Natural killer cell (primary cell): ENCODE data around the gene CD40. TPM values are rescaled to one million over a fixed set of nuclear protein-coding genes. Genes with fewer than 3 reads are reported as not detected.

Experiments used
- ATAC-seq, 3 donors: fragments of 150-1000 bp in 2 of 3; fragments of 200-7000 bp in 1 of 3; cut with Tn5 transposase; 1 replicate in 1 of 3; 2 replicates in 2 of 3; pipeline ENCODE4 v1.10.0; 2021; ENCODE audit warnings: mild to moderate bottlenecking in 2 of 3, moderate library complexity in 2 of 3
- DNase-seq, 2 donors: peaks; one replicate each; pipeline versions ENCODE4 v3.0.0 to v3.0.0-alpha.2; 2013 to 2021; ENCODE audit warnings: mixed read lengths in 1 of 2
- H3K27ac ChIP-seq: one replicate; pipeline ENCODE4 v1.5.1; 2013; ENCODE audit warnings: mild to moderate bottlenecking, low read length
- H3K27me3 ChIP-seq: one replicate; pipeline ENCODE4 v1.6.1; 2013; ENCODE audit warnings: low read length; ENCODE audit not compliant: control insufficient read depth, insufficient read depth
- H3K36me3 ChIP-seq: one replicate; pipeline ENCODE4 v1.6.1; 2013; ENCODE audit warnings: low read length; ENCODE audit not compliant: control insufficient read depth, insufficient read depth
- H3K4me1 ChIP-seq: one replicate; pipeline ENCODE4 v1.6.1; 2013; ENCODE audit warnings: low read length; ENCODE audit not compliant: control insufficient read depth, insufficient read depth
- H3K4me3 ChIP-seq: one replicate; pipeline ENCODE4 v1.5.1; 2013; ENCODE audit warnings: low read length
- H3K9me3 ChIP-seq: one replicate; pipeline ENCODE4 v1.6.1; 2013; ENCODE audit warnings: low read length; ENCODE audit not compliant: control insufficient read depth, insufficient read depth
- H3K27ac Mint-ChIP-seq, 2 donors: one replicate each; pipeline ENCODE4 v1.8.0; 2022; ENCODE audit warnings: mild to moderate bottlenecking in 2 of 2, mixed read lengths in 2 of 2, moderate library complexity in 1 of 2
- H3K27me3 Mint-ChIP-seq, 2 donors: one replicate each; pipeline ENCODE4 v1.8.0; 2022; ENCODE audit warnings: low read depth in 2 of 2, mixed read lengths in 2 of 2
- H3K36me3 Mint-ChIP-seq: one replicate; pipeline ENCODE4 v1.8.0; 2022; ENCODE audit warnings: mixed read lengths
- H3K4me1 Mint-ChIP-seq, 2 donors: one replicate each; pipeline ENCODE4 v1.8.0; 2022; ENCODE audit warnings: mixed read lengths in 2 of 2
- H3K4me3 Mint-ChIP-seq: one replicate; pipeline ENCODE4 v1.8.0; 2022; ENCODE audit warnings: mild to moderate bottlenecking, moderate library complexity, mixed read lengths
- H3K9me3 Mint-ChIP-seq, 2 donors: one replicate each; pipeline ENCODE4 v1.8.0; 2022; ENCODE audit warnings: mixed read lengths in 2 of 2
- CTCF ChIP-seq: fragments of 200-600 bp; IDR thresholded peaks from one replicate; pipeline ENCODE4 v1.8.0; 2022; ENCODE audit warnings: antibody characterized with exemption
- WGBS: methylation state at CpG from one replicate; pipeline ENCODE4 v1.1.7; 2013; ENCODE audit warnings: missing lambda C conversion rate; ENCODE audit not compliant: insufficient coverage; 5-methylcytosine and 5-hydroxymethylcytosine counted together
- intact Hi-C: fragments of 100-400 bp; cut with micrococcal nuclease; formaldehyde crosslinking; loops from one replicate; pipeline ENCODE4 v1.14.2; 2022
- total RNA-seq, 4 donors: library from RNA; stranded (reverse); fragments of 120-200 nt in 1 of 4; gene quantifications; one replicate each; pipeline versions ENCODE4 v1.2.3 to v1.2.4, GENCODE V29; 2013 to 2022

CD40 gene
- total RNA-seq, 3 donors from 2014 or later (not counting 1 experiment from before 2014, with no cell fraction given) = 7.1 to 9.1 (median 7.2) TPM

- TF ChIP-seq CTCF = no peak
- H3K36me3 Mint-ChIP-seq = no peaks in the 10 kb centered on the region
- no peaks in the 10 kb centered on the region for H3K4me1 ChIP-seq
- WGBS = 82% methylated on average over 13 of the region's 13 CpGs
- H3K4me1 Mint-ChIP-seq = no peaks in the 10 kb centered on the region
- no peak overlapping the region for H3K27ac ChIP-seq
- DNase-seq (no peak), ATAC-seq (no peak)
- no peaks in the 10 kb centered on the region for H3K36me3 ChIP-seq
- peaks cover 7% of the 10 kb centered on the region for H3K27me3 ChIP-seq
- no peak overlapping the region for H3K4me3 Mint-ChIP-seq
- intact Hi-C loops = no loop called here
- peaks cover 31 to 38% of the 10 kb centered on the region in 2 donors for H3K27me3 Mint-ChIP-seq
- no peak overlapping the region for H3K4me3 ChIP-seq
- no peaks in the 10 kb centered on the region for H3K9me3 Mint-ChIP-seq
- no peaks in the 10 kb centered on the region for H3K9me3 ChIP-seq
- H3K27ac Mint-ChIP-seq = no peak overlapping the region
These were observed 51.4 kb downstream of the CD40 start for GRCh38 chr20:46169245-46170171.

GRCh38 chr20:46171476-46171875 is 53.4 kb downstream of the CD40 start:
- peaks cover 14% of the 10 kb centered on the region for H3K27me3 ChIP-seq
- H3K27me3 Mint-ChIP-seq = peaks cover 37 to 46% of the 10 kb centered on the region in 2 donors
- DNase-seq = no peak

GRCh38 chr20:46171909-46172308 is 53.8 kb downstream of the CD40 start:
- no peak for TF ChIP-seq CTCF
- Histone ChIP-seq H3K27me3 (peaks cover 14% of the 10 kb centered on the region), H3K9me3 (no peaks in the 10 kb centered on the region), H3K4me3 (no peak overlapping the region), H3K4me1 (peaks cover 4% of the 10 kb centered on the region), H3K36me3 (no peaks in the 10 kb centered on the region), H3K27ac (no peak overlapping the region)
- Mint-ChIP-seq H3K27ac (no peak overlapping the region), H3K4me1 (peaks cover 0 to 7% of the 10 kb centered on the region in 2 donors), H3K36me3 (no peaks in the 10 kb centered on the region), H3K4me3 (no peak overlapping the region), H3K9me3 (no peaks in the 10 kb centered on the region), H3K27me3 (peaks cover 35 to 48% of the 10 kb centered on the region in 2 donors)
- DNase-seq (no peak), ATAC-seq (no peak)
- 67% methylated on average over 5 of the region's 5 CpGs for WGBS
- intact Hi-C loops = no loop called here

More at GRCh38 chr20:46171476-46171875, 53.4 kb downstream of the CD40 start:
- no peak for ATAC-seq
- H3K4me1 ChIP-seq = peaks cover 4% of the 10 kb centered on the region
- H3K4me3 Mint-ChIP-seq = no peak overlapping the region
- no peak overlapping the region for H3K27ac ChIP-seq
- no peak overlapping the region for H3K27ac Mint-ChIP-seq
- H3K36me3 ChIP-seq = no peaks in the 10 kb centered on the region
- no peaks in the 10 kb centered on the region for H3K9me3 ChIP-seq
- H3K9me3 Mint-ChIP-seq = no peaks in the 10 kb centered on the region
- no peaks in the 10 kb centered on the region for H3K36me3 Mint-ChIP-seq
- TF ChIP-seq CTCF = no peak
- H3K4me3 ChIP-seq = no peak overlapping the region
- 60% methylated on average over 2 of the region's 2 CpGs for WGBS
- intact Hi-C loops = no loop called here
- peaks cover 0 to 7% of the 10 kb centered on the region in 2 donors for H3K4me1 Mint-ChIP-seq
